Thyroid gland (tissue), 4 donors: ENCODE measurements around the gene MXI1.

ENCODE experiments used
- POLR2A ChIP-seq, 2 donors: fragments of 450-650 bp; IDR thresholded peaks; one replicate each; pipeline ENCODE4 v1.6.1; 2017; ENCODE audit warnings: antibody characterized with exemption in 2 of 2, mild to moderate bottlenecking in 2 of 2, moderate library complexity in 1 of 2
- TF ChIP-seq, protein P1 (sequence below), 6 experiments: fragments of 200-600 bp in 3 of 6; fragments of 450-650 bp in 3 of 6; sonication (generic) in 3 of 6; IDR thresholded peaks; one replicate each; pipeline ENCODE4 v1.5.1; 2016 to 2019; ENCODE audit warnings: antibody characterized with exemption in 6 of 6, mild to moderate bottlenecking in 2 of 6, inconsistent platforms in 1 of 6, moderate library complexity in 1 of 6

DNA sequence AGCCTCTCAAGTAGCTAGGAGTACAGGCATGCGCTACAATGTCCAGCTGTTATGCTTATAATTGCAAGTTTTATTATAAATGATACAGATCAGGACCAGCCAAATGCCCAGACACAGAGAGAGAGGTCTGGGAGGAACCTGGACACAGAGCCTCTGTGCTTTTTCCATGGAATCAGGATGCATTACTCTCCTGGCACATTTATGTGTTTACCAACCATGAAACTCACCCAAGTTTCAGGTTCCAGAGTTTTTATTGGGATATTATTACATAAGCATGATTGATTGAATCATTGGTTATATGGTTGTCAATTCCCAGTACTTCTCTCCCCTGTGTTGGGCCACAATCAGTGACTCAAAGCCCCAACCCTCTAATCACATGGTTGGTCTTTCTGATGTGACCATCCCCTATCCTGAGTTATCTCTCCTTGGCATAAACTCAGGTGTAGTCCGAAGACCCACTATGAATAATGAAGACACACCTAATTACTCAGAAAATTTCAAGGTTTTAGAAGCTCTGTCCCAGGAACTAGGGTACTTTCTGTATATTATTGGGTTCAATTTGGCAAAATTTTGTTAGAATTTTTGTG lies 30.6 kb downstream of the MXI1 start:
- TF ChIP-seq POLR2A (IDR thresholded peaks at IDR 0.05) = no peak
- TF ChIP-seq, protein P1, sequence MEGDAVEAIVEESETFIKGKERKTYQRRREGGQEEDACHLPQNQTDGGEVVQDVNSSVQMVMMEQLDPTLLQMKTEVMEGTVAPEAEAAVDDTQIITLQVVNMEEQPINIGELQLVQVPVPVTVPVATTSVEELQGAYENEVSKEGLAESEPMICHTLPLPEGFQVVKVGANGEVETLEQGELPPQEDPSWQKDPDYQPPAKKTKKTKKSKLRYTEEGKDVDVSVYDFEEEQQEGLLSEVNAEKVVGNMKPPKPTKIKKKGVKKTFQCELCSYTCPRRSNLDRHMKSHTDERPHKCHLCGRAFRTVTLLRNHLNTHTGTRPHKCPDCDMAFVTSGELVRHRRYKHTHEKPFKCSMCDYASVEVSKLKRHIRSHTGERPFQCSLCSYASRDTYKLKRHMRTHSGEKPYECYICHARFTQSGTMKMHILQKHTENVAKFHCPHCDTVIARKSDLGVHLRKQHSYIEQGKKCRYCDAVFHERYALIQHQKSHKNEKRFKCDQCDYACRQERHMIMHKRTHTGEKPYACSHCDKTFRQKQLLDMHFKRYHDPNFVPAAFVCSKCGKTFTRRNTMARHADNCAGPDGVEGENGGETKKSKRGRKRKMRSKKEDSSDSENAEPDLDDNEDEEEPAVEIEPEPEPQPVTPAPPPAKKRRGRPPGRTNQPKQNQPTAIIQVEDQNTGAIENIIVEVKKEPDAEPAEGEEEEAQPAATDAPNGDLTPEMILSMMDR (IDR thresholded peaks at IDR 0.05) = no peak
